ENCODE measurements around the gene DNPEP.

The DNPEP gene

DNA sequence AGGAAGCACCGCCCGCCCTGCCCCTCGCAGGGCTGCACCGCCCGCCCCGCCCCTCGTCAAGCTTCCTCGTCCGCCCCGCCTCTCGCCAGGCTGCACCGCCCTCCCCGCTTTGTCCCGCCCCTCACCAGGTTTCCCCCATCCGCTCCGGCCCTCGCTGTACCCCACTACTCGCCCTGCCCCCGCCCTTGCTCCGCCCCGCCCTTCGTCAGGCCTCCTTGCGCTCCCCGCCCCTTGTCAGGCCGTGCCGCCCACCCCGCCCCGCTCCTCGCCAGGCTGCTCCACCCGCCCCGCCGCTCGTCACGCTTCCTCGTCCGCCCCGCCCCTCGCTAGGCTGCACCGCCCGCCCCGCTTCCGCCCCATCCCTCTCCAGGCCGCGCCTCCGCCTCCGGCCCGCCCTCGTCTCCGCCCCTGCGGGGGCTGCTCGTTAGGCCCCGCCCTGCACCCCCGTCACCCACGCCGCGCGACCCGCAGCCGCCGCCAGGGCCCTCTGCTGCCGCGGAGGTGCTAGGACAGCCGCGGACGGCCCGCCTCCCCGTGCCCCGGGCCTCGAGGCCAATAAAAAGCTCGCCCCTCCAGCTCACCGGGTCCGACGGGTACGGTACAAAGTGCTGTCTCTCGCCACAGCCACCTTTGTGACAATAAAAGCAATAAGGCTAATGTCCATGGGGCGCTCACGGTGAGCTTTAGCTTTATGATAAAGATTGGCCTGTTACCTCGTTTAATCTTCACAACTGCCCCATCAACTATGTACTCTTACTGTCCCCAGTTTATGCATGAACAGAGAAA is 602 bp upstream of the DNPEP start:
- peak overlapping the region; percentile 56 for H3K4me3 ChIP-seq (replicated peaks; ENCODE audit: insufficient read depth, low read length)
- no peak for TF ChIP-seq GABPA (IDR thresholded peaks at IDR 0.05; ENCODE audit: low read depth)
- TF ChIP-seq, protein P1, sequence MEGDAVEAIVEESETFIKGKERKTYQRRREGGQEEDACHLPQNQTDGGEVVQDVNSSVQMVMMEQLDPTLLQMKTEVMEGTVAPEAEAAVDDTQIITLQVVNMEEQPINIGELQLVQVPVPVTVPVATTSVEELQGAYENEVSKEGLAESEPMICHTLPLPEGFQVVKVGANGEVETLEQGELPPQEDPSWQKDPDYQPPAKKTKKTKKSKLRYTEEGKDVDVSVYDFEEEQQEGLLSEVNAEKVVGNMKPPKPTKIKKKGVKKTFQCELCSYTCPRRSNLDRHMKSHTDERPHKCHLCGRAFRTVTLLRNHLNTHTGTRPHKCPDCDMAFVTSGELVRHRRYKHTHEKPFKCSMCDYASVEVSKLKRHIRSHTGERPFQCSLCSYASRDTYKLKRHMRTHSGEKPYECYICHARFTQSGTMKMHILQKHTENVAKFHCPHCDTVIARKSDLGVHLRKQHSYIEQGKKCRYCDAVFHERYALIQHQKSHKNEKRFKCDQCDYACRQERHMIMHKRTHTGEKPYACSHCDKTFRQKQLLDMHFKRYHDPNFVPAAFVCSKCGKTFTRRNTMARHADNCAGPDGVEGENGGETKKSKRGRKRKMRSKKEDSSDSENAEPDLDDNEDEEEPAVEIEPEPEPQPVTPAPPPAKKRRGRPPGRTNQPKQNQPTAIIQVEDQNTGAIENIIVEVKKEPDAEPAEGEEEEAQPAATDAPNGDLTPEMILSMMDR (IDR thresholded peaks at IDR 0.05; ENCODE audit: insufficient read depth, low read length), result no peak
- TF ChIP-seq, protein P2, sequence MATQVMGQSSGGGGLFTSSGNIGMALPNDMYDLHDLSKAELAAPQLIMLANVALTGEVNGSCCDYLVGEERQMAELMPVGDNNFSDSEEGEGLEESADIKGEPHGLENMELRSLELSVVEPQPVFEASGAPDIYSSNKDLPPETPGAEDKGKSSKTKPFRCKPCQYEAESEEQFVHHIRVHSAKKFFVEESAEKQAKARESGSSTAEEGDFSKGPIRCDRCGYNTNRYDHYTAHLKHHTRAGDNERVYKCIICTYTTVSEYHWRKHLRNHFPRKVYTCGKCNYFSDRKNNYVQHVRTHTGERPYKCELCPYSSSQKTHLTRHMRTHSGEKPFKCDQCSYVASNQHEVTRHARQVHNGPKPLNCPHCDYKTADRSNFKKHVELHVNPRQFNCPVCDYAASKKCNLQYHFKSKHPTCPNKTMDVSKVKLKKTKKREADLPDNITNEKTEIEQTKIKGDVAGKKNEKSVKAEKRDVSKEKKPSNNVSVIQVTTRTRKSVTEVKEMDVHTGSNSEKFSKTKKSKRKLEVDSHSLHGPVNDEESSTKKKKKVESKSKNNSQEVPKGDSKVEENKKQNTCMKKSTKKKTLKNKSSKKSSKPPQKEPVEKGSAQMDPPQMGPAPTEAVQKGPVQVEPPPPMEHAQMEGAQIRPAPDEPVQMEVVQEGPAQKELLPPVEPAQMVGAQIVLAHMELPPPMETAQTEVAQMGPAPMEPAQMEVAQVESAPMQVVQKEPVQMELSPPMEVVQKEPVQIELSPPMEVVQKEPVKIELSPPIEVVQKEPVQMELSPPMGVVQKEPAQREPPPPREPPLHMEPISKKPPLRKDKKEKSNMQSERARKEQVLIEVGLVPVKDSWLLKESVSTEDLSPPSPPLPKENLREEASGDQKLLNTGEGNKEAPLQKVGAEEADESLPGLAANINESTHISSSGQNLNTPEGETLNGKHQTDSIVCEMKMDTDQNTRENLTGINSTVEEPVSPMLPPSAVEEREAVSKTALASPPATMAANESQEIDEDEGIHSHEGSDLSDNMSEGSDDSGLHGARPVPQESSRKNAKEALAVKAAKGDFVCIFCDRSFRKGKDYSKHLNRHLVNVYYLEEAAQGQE (IDR thresholded peaks at IDR 0.05; ENCODE audit: insufficient replicate concordance, low read depth), result no peak
- TF ChIP-seq SPI1 (IDR thresholded peaks at IDR 0.05; ENCODE audit: borderline replicate concordance, low read depth), result no peak
- no peak for TF ChIP-seq POLR2AphosphoS5 (IDR thresholded peaks at IDR 0.05; ENCODE audit: low read depth)
- H3K27ac ChIP-seq (replicated peaks), result peak overlapping the region; percentile 56
- peak; percentile 87 to 94 for DNase-seq (ENCODE audit: low read depth in 1 of 2, low spot score in 1 of 2)
- no peaks in the 10 kb centered on the region for H3K27me3 ChIP-seq (ENCODE audit: insufficient read depth, poor library complexity, severe bottlenecking)

DNA sequence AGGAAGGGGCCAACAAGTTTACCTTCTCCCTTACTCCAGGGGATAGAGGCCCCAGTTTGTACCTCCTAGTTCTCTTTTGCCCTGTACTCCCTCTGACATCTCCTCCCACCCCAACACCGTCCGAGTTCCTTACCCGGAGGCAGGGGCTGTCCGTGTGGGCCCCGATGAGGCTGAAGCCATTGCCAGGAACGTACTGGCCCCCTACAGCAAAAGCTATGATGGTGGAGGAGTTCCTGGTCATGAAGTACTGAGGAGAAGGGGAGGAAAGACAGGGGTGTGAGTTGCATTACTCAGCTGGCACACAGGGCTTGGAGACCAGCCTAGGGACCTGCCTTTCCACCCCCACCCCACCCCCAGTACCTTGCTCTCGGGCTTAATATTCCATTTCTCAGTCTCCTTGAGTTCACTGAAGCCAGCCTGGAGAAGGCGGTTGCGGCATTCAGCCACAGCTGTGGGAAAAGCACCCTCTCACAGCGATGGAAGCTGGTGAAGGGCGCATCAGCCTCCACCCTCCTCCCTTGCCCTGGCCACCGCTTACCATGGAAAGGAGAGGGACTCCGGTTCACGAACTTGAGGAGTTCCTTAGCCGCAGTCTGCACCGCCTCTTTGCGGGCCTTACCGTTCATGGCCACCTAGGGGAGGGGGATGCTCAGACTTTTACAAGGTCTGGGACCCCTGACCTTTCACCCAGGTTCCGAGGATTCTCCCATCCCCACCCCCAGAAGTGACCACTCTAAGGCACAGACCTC is 1.0 kb downstream of the DNPEP start:
- H3K27me3 ChIP-seq (ENCODE audit: insufficient read depth, poor library complexity, severe bottlenecking), result no peaks in the 10 kb centered on the region
- TF ChIP-seq SPI1 (IDR thresholded peaks at IDR 0.05; ENCODE audit: borderline replicate concordance, low read depth), result no peak
- no peak for TF ChIP-seq GABPA (IDR thresholded peaks at IDR 0.05; ENCODE audit: low read depth)
- TF ChIP-seq, protein P1 (IDR thresholded peaks at IDR 0.05; ENCODE audit: insufficient read depth, low read length), result no peak
- TF ChIP-seq POLR2AphosphoS5 (IDR thresholded peaks at IDR 0.05; ENCODE audit: low read depth), result no peak
- TF ChIP-seq, protein P2 (IDR thresholded peaks at IDR 0.05; ENCODE audit: insufficient replicate concordance, low read depth), result no peak
- H3K27ac ChIP-seq (replicated peaks), result peak overlapping the region; percentile 85
- DNase-seq (ENCODE audit: low read depth in 1 of 2, low spot score in 1 of 2), result no peak
- H3K4me3 ChIP-seq (replicated peaks; ENCODE audit: insufficient read depth, low read length), result peak overlapping the region; percentile 80

DNA sequence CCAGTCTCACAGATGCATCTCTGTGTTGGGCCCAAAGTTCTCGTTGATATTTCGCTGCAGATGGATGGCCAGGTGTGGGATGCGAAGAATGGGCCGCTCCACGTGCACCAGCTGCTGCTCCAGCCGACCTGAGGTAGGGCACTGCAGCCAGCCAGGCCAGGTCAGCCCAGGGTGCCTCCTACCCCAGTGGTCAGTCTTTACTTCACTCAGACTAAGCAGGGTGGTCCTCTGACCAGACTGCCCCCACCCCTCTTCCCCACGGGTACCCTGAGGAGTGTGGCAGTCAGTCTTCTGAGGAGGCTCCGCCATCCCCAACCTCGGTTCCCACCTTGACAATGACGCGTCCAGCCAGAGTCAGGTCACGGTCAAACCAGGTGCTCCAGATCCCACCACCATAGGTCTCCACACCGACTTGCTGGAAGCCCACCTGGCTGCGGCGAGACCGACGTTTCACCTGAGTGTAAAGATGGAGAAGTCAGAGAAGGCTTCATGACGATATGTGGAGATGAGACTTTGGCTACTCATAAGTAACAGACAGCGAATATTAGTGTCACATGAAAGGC is 1.7 kb downstream of the DNPEP start:
- TF ChIP-seq GABPA (IDR thresholded peaks at IDR 0.05; ENCODE audit: low read depth) (no peak), POLR2AphosphoS5 (IDR thresholded peaks at IDR 0.05; ENCODE audit: low read depth) (no peak), SPI1 (IDR thresholded peaks at IDR 0.05; ENCODE audit: borderline replicate concordance, low read depth) (no peak)
- TF ChIP-seq, protein P1 (IDR thresholded peaks at IDR 0.05; ENCODE audit: insufficient read depth, low read length), result no peak
- TF ChIP-seq, protein P2 (IDR thresholded peaks at IDR 0.05; ENCODE audit: insufficient replicate concordance, low read depth), result no peak
- Histone ChIP-seq H3K27me3 (ENCODE audit: insufficient read depth, poor library complexity, severe bottlenecking) (no peaks in the 10 kb centered on the region), H3K27ac (replicated peaks) (no peak overlapping the region), H3K4me3 (replicated peaks; ENCODE audit: insufficient read depth, low read length) (no peak overlapping the region)
- no peak for DNase-seq (ENCODE audit: low read depth in 1 of 2, low spot score in 1 of 2)

Measured in HL-60 (cell line).